Measurements from ENCODE around the gene HSD17B13. TPM values are rescaled to one million over a fixed set of nuclear protein-coding genes. Genes with fewer than 3 reads are reported as not detected.
"Not testable (repeated sequence)": the region's sequence is repeated elsewhere in the genome, so short reads cannot be mapped to it uniquely, and the experiment has no call there.

The HSD17B13 gene
- total and polyA plus RNA-seq, 2 of the 4 experiments (the other 2 are of a cell fraction): not detected

GRCh38 chr4:87298362-87298761, 24.3 kb downstream of the HSD17B13 start:
- CTCF ChIA-PET: no interaction called here
- no peak overlapping the region for H3K4me2 ChIP-seq (ENCODE audit: low read depth, low read length)
- in situ Hi-C loops (cut with MboI; ENCODE audit: low sequenced_read_pairs): no loop called here
- no peak overlapping the region for H2AK5ac ChIP-seq (ENCODE audit: low read depth, low read length)
- H2BK15ac ChIP-seq (ENCODE audit: low read depth, low read length): no peak overlapping the region
- H3K23ac ChIP-seq (ENCODE audit: low read depth, low read length): no peak overlapping the region
- no peaks in the 10 kb centered on the region for H3K9me3 ChIP-seq (ENCODE audit: control insufficient read depth, insufficient read depth, low read length)
- H3K4me3 ChIP-seq (ENCODE audit: insufficient read depth, low read depth, low read length): no peak overlapping the region
- WGBS, 2 experiments (ENCODE audit: extremely low coverage in 2 of 2, insufficient read length in 1 of 2): 55% methylated on average over 2 of the region's 2 CpGs; no CpG with 5 or more reads in 1 of the 2 experiments
- H4K91ac ChIP-seq (ENCODE audit: insufficient read depth, low read depth, low read length): no peak overlapping the region
- no peak overlapping the region for H3K9ac ChIP-seq (ENCODE audit: low read depth, low read length)
- dilution Hi-C loops (cut with HindIII; ENCODE audit: low sequenced_read_pairs, unreplicated experiment): no loop called here
- H3K79me1 ChIP-seq (ENCODE audit: low read depth in 1 of 2, low read length in 2 of 2): no peaks in the 10 kb centered on the region
- no peak overlapping the region for H2AK9ac ChIP-seq (replicated peaks; ENCODE audit: low read depth, low read length, poor library complexity)
- no peaks in the 10 kb centered on the region; the same call in 1 of the 2 replicates for H3K9me1 ChIP-seq (ENCODE audit: insufficient read depth, low read length)
- no peak overlapping the region for H2BK120ac ChIP-seq (ENCODE audit: low read depth, low read length)
- H4K20me1 ChIP-seq (ENCODE audit: insufficient read depth, low read length): no peaks in the 10 kb centered on the region
- H2BK5ac ChIP-seq (ENCODE audit: low read depth, low read length, poor library complexity, severe bottlenecking): no peak overlapping the region
- no peaks in the 10 kb centered on the region for H3K4me1 ChIP-seq (ENCODE audit: control insufficient read depth, insufficient read depth, low read length)
- intact Hi-C loops (cut with micrococcal nuclease): no loop called here
- no peak overlapping the region for H3K14ac ChIP-seq (replicated peaks; ENCODE audit: low read depth, low read length)
- no peak overlapping the region for H3K27ac ChIP-seq (ENCODE audit: insufficient read depth, low read length)
- TF ChIP-seq USF2 (IDR thresholded peaks at IDR 0.05; ENCODE audit: low read depth, low read length): no peak
- TF ChIP-seq ELK1 (IDR thresholded peaks at IDR 0.05; ENCODE audit: borderline replicate concordance, low read depth, low read length): no peak
- TF ChIP-seq SMC3 (IDR thresholded peaks at IDR 0.05; ENCODE audit: low read depth, low read length): no peak
- no peak overlapping the region for H4K8ac ChIP-seq (ENCODE audit: low read depth in 2 of 2, low read length in 2 of 2)
- no peak overlapping the region for H4K5ac ChIP-seq (ENCODE audit: low read depth, low read length)
- POLR2A ChIA-PET (ENCODE audit: unreplicated experiment): no interaction called here
- DNase-seq (no peak), ATAC-seq (ENCODE audit: low read depth) (no peak)
- no peaks in the 10 kb centered on the region for H3K36me3 ChIP-seq (ENCODE audit: control insufficient read depth, insufficient read depth, low read length)
- no TSS peak for BruUV-seq (replicated peaks)
- H3K56ac ChIP-seq (ENCODE audit: extremely low read depth, insufficient read depth, low read length): no peak overlapping the region
- no peak overlapping the region for H2BK20ac ChIP-seq (ENCODE audit: low read depth, low read length)
- no peak overlapping the region for H3K4ac ChIP-seq (ENCODE audit: low read depth, low read length)
- peaks cover 4% of the 10 kb centered on the region; the same call in 1 of the 2 replicates for H3K27me3 ChIP-seq (ENCODE audit: control insufficient read depth, insufficient read depth, low read length)
- no peak overlapping the region for H2AFZ ChIP-seq (replicated peaks; ENCODE audit: low read length, poor library complexity)
- no peak overlapping the region for H3K18ac ChIP-seq (ENCODE audit: low read depth, low read length)

GRCh38 chr4:87294911-87295310, 27.8 kb downstream of the HSD17B13 start:
- H3K36me3 ChIP-seq (ENCODE audit: control insufficient read depth, insufficient read depth, low read length); ATAC-seq (ENCODE audit: low read depth); dilution Hi-C loops (cut with HindIII; ENCODE audit: low sequenced_read_pairs, unreplicated experiment); H2AK5ac ChIP-seq (ENCODE audit: low read depth, low read length); H3K4me2 ChIP-seq (ENCODE audit: low read depth, low read length); H3K4me3 ChIP-seq (ENCODE audit: insufficient read depth, low read depth, low read length); in situ Hi-C loops (cut with MboI; ENCODE audit: low sequenced_read_pairs); H3K27ac ChIP-seq (ENCODE audit: insufficient read depth, low read length); H4K91ac ChIP-seq (ENCODE audit: insufficient read depth, low read depth, low read length); H2BK120ac ChIP-seq (ENCODE audit: low read depth, low read length); H3K9me1 ChIP-seq (ENCODE audit: insufficient read depth, low read length); H4K20me1 ChIP-seq (ENCODE audit: insufficient read depth, low read length); H4K8ac ChIP-seq (ENCODE audit: low read depth in 2 of 2, low read length in 2 of 2); DNase-seq; CTCF ChIA-PET; H3K9ac ChIP-seq (ENCODE audit: low read depth, low read length); BruUV-seq (replicated peaks); intact Hi-C loops (cut with micrococcal nuclease); H3K27me3 ChIP-seq (ENCODE audit: control insufficient read depth, insufficient read depth, low read length); H2AFZ ChIP-seq (replicated peaks; ENCODE audit: low read length, poor library complexity); H3K4me1 ChIP-seq (ENCODE audit: control insufficient read depth, insufficient read depth, low read length); POLR2A ChIA-PET (ENCODE audit: unreplicated experiment); H3K9me3 ChIP-seq (ENCODE audit: control insufficient read depth, insufficient read depth, low read length); H2BK5ac ChIP-seq (ENCODE audit: low read depth, low read length, poor library complexity, severe bottlenecking); H2BK20ac ChIP-seq (ENCODE audit: low read depth, low read length); H2BK15ac ChIP-seq (ENCODE audit: low read depth, low read length); H3K4ac ChIP-seq (ENCODE audit: low read depth, low read length); H3K18ac ChIP-seq (ENCODE audit: low read depth, low read length); H3K56ac ChIP-seq (ENCODE audit: extremely low read depth, insufficient read depth, low read length); H3K23ac ChIP-seq (ENCODE audit: low read depth, low read length); H4K5ac ChIP-seq (ENCODE audit: low read depth, low read length); H3K79me1 ChIP-seq (ENCODE audit: low read depth in 1 of 2, low read length in 2 of 2); H3K14ac ChIP-seq (replicated peaks; ENCODE audit: low read depth, low read length); H2AK9ac ChIP-seq (replicated peaks; ENCODE audit: low read depth, low read length, poor library complexity): not testable (repeated sequence)
- no CpG with 5 or more reads among the region's 11 CpGs for WGBS, 2 experiments (ENCODE audit: extremely low coverage in 2 of 2, insufficient read length in 1 of 2)

Data from IMR-90 (cell line).